NCI-H524 (cell line): ENCODE measurements around the gene CD164.

Experiments used
- DNase-seq, 2 experiments: peaks; one replicate each; lab custom pipeline; 2025; lab: John Stamatoyannopoulos, UW

CD164 gene

GRCh38 chr6:109381747-109382575 is at the start of gene CD164:
TSS of gene CD164 (minus strand) at chr6:109382467. CDS start at chr6:109382378, 89 bp downstream.
- peak; percentile 90 to 94 for DNase-seq

- no peak for DNase-seq
Measured at GRCh38 chr6:109429496-109429895, 47.2 kb upstream of the CD164 start.

- DNase-seq = no peak
Measured at GRCh38 chr6:109428889-109429477, 46.7 kb upstream of the CD164 start.

- DNase-seq = no peak
Measured at GRCh38 chr6:109424946-109425345, 42.7 kb upstream of the CD164 start.

GRCh38 chr6:109421184-109421583 is 38.9 kb upstream of the CD164 start:
- DNase-seq = no peak

- no peak for DNase-seq
Measured at GRCh38 chr6:109420751-109421150, 38.5 kb upstream of the CD164 start.

GRCh38 chr6:109417646-109418045 is 35.4 kb upstream of the CD164 start:
- DNase-seq = no peak

- no peak for DNase-seq
Measured at GRCh38 chr6:109411034-109411433, 28.8 kb upstream of the CD164 start.

GRCh38 chr6:109406196-109406595 is 23.9 kb upstream of the CD164 start:
- no peak for DNase-seq

- no peak for DNase-seq
Measured at GRCh38 chr6:109397020-109397419, 14.8 kb upstream of the CD164 start.

GRCh38 chr6:109396046-109396718 is 13.9 kb upstream of the CD164 start:
- no peak for DNase-seq

GRCh38 chr6:109393886-109394281 is 11.6 kb upstream of the CD164 start:
- no peak for DNase-seq

- no peak for DNase-seq
Measured at GRCh38 chr6:109393157-109393885, 11.1 kb upstream of the CD164 start.

GRCh38 chr6:109389650-109390274 is 7.5 kb upstream of the CD164 start:
- DNase-seq = no peak

GRCh38 chr6:109388265-109388664 is 6.0 kb upstream of the CD164 start:
- no peak for DNase-seq

- no peak for DNase-seq
Measured at GRCh38 chr6:109383438-109383940, 1.2 kb upstream of the CD164 start.

GRCh38 chr6:109382576-109383437 is 540 bp upstream of the CD164 start:
- peak; percentile 90 to 91 for DNase-seq

- DNase-seq = peak in 1 of 2 experiments; percentile 24
Measured at GRCh38 chr6:109381061-109381746, 1.1 kb downstream of the CD164 start.

- no peak for DNase-seq
Measured at GRCh38 chr6:109379711-109380110, 2.6 kb downstream of the CD164 start.

- DNase-seq = no peak
Measured at GRCh38 chr6:109377717-109378116, 4.5 kb downstream of the CD164 start.
